CD1c-positive myeloid dendritic cell (primary cell): ENCODE measurements around the gene ASTL.
A peak's percentile ranks its signal among the peaks of the same experiment; 100 is the strongest.
"Not testable (repeated sequence)": the region's sequence is repeated elsewhere in the genome, so short reads cannot be mapped to it uniquely, and the experiment has no call there.

Experiments
- DNase-seq: peaks from one replicate; pipeline ENCODE4 v3.0.0-alpha.2; 2016; ENCODE audit errors: extremely low spot score

Gene ASTL

GRCh38 chr2:96138179-96139145 lies at the start of gene ASTL:
Gene ASTL (minus strand): TSS chr2:96138502. CDS start chr2:96138436, 66 bp downstream.
- DNase-seq = peak; percentile 52

GRCh38 chr2:96186562-96186961 lies 48.3 kb upstream of the ASTL start:
- DNase-seq = no peak

GRCh38 chr2:96185516-96185915 lies 47.2 kb upstream of the ASTL start:
- DNase-seq = peak; percentile 18

- DNase-seq = no peak
Observed at GRCh38 chr2:96184989-96185388, 46.7 kb upstream of the ASTL start.

GRCh38 chr2:96184188-96184587 lies 45.9 kb upstream of the ASTL start:
- DNase-seq = no peak

GRCh38 chr2:96181529-96181928 lies 43.2 kb upstream of the ASTL start:
- DNase-seq = no peak

- no peak for DNase-seq
Observed at GRCh38 chr2:96180521-96180920, 42.2 kb upstream of the ASTL start.

- DNase-seq = no peak
Observed at GRCh38 chr2:96180002-96180401, 41.7 kb upstream of the ASTL start.

GRCh38 chr2:96176661-96177060 lies 38.4 kb upstream of the ASTL start:
- DNase-seq = no peak

GRCh38 chr2:96175951-96176350 lies 37.6 kb upstream of the ASTL start:
- DNase-seq = no peak

GRCh38 chr2:96174251-96175144 lies 36.2 kb upstream of the ASTL start:
- DNase-seq = peak; percentile 83

- no peak for DNase-seq
Observed at GRCh38 chr2:96171831-96172230, 33.5 kb upstream of the ASTL start.

GRCh38 chr2:96170626-96171025 lies 32.3 kb upstream of the ASTL start:
- DNase-seq = no peak

GRCh38 chr2:96169868-96170507 lies 31.7 kb upstream of the ASTL start:
- DNase-seq = no peak

GRCh38 chr2:96167407-96168013 lies 29.2 kb upstream of the ASTL start:
- no peak for DNase-seq

- no peak for DNase-seq
Observed at GRCh38 chr2:96164459-96165184, 26.3 kb upstream of the ASTL start.

- no peak for DNase-seq
Observed at GRCh38 chr2:96163768-96164429, 25.6 kb upstream of the ASTL start.

- no peak for DNase-seq
Observed at GRCh38 chr2:96163415-96163767, 25.1 kb upstream of the ASTL start.

GRCh38 chr2:96161898-96162297 lies 23.6 kb upstream of the ASTL start:
- DNase-seq = no peak

- DNase-seq = not testable (repeated sequence)
Observed at GRCh38 chr2:96160366-96160765, 22.1 kb upstream of the ASTL start.
